HG03025 (cell line): ENCODE measurements around the gene RFT1.

Experiments used
- ATAC-seq: cut with Tn5 transposase; IDR thresholded peaks from one replicate; pipeline ENCODE4 v1.9.1; 2021; ENCODE audit warnings: mild to moderate bottlenecking, moderate library complexity; ENCODE audit not compliant: unreplicated experiment, low FRiP score

The RFT1 gene

DNA sequence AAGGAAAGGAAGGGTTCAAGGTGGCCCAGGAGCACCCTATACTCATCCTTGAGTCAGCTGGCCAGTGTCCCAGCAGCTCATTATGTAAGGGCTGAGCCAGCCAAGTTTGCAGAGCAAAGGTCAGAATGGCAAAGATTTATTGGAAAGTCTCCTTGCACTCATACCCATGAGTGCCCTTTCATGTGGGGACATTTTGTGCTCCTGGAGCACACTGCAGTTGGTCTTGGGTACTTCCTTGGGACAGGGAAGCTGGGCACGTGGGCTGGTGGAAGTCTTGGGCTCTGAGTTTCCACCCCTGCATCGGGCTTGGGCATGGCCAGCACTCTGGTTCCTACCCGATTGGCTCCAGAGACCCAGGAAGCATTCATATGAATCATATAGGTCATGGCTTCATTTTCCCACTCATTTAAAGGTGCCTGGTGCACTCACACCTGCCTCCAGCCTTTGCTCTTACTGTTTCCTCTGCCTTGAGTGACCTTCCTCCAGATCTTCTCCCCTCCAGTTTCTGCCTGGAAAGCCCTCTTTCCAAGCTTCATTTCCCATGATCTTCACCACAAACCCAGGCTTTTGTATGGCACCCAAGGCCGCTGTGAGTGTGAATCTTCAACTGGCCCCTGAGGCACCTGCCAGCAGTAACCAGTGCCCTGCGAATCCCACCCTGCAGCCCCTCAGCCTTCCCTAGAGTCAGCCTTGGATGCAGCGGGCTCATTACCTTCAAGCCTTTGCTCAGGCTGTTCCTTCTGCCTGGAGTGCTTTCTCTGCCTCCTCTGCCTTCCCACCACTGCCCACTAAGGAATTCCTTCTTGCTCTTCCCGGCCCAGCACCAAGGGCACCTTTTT, 20.2 kb upstream of the RFT1 start:
- no peak for ATAC-seq

DNA sequence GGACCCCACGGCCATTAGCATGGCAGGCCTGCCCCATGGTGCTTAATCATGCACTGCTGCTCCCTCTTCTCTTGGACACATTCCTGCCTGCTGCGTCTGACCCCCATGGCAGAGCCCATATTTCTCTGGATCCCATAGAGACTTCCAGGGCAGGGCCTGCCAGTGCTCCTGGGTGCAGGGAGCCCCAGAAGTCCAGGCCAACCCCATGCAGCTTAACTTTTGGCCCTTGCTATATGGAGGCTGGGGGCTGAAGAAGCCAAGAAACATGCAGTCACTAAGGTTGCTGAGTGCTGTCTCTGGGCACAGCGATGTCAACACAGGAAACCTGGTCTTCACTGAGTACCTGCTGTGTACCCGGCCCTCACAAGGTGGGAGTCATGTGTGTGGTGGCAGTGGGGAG, 19.5 kb upstream of the RFT1 start:
- ATAC-seq: no peak

DNA sequence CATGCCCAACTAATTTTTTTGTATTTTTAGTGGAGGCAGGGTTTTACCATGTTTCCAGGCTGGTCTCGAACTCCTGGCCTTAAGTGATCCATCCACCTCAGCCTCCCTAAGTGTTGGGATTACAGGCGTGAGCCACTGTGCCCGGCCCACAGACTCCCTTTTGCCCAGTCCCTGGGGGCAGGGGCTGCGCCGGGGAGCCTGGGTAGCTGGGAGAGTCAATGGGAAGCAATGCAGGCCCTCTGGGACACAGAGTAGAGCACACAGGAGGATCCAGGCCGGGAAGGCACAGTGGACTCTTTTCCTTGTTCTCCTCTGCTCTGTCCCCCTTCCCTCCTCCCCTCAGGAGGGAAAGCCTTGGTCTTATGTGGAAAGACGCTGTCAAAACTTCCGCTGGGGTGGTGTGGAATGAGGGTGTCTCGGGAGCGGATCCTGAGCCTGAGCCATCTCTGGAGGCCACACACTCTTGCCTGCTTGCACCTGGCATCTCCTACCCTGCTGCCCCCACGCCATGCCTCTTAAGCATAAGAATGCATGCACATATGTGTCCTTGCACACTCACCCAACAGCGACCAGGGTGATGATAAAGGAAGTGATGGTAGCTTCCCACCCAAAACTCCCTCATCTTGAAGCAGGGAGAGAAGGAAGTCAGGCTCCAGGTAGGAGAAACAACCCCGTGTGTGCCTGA, 18.9 kb upstream of the RFT1 start:
- ATAC-seq: no peak

DNA sequence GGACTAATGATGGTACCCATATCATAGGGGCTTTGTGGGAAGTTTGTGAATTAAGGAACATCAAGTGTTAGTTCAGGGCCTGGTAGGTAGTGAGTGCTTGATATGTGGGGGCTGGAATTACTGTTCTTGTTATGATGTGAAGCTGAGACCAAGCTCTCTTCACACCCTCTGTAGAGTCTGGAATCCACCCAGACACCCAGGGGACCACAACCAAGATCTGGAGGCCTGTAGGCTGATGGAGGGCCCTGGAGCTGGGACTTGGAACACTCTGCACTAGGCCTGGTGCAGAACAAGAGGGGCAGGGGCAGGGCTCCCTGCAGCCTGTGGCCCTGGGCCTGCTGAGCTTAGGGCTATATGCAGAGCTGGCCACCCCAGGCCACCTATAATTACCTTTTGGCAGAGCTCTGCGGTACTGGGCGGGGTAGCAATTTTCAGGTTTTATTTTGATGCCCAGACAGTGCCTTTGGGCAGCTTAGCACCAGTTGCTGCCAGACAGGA, 17.7 kb upstream of the RFT1 start:
- ATAC-seq: no peak

DNA sequence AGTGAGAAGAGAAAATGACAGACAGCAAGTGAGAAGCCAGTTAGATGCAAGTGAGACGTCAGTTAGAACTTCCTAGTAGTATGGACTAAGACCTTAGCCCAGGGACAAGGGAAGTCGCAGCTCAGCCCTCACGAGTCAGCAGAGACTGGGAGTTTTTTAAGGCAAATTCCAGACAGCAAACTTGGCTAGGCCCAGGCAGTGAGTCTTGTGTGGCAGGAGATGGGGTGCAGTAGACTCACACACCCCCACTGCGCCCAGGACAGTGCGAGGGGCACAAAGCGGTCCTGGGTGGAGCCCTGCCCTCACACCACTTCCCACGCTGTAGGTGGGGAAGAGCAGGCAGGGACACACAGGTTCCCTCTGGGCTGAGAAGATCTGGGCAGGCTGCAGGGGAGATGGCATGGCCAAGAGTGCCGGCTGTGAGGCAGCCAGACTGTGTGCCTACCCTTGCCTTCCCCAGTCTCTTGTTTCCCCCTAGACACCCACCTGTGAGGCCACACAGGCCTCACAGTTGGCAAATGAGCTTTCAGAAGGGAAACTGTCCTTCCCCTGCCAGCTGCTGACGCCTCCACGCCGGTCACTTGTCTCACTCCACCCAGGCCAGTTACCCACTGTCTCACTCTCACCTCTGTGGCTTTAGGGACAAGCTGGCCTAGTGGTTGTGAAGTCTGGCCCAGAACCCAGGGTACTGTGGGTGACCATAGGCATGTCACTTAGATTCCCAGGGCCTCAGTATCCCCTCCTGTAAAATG, 17.1 kb upstream of the RFT1 start:
- no peak for ATAC-seq

DNA sequence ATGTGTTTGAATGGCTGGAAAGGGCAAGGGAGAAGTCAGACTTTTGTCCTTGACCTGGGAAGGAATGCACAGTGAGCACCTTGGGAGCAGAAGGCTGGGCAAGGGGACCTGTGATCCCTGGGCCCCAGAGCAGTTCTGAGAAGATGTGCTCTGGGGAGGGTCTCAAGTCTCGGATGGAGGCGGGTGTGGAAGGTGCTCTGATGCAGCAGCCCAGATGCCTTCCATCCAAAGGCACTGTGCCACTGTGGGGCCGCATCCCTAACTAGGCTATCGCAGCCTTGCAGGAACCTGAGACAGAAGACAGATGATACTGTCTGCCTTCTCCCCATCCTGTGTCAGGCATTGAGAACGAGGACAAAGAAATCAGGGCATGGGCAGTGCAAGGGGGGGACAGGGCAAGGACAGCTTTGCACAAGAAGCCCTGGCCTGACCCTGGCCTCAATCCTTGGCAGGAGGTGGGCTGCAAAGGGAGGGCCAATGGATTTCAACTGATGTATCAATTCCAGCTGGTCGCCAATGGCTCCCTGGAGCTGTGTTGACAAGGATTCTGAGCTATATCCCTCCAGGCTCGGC, 16.2 kb upstream of the RFT1 start:
- no peak for ATAC-seq

DNA sequence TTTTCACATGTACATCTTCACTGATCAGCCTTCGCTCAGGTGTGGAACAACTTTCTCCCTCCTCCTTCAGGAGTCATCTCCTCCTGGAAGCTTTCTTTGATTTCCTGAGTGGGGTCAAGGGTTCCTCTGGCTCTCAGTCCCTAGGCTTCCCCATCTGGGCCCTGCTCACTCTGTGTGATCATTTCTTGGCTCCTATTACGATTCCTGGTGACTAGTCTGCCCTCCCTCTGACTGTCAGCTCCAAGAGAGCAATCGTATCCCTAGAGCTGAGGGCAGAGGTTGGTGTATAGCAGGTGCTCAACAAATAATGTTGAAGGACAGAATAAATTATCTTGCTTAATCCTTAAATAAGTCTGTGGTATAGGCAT, 15.5 kb upstream of the RFT1 start:
- ATAC-seq: no peak

DNA sequence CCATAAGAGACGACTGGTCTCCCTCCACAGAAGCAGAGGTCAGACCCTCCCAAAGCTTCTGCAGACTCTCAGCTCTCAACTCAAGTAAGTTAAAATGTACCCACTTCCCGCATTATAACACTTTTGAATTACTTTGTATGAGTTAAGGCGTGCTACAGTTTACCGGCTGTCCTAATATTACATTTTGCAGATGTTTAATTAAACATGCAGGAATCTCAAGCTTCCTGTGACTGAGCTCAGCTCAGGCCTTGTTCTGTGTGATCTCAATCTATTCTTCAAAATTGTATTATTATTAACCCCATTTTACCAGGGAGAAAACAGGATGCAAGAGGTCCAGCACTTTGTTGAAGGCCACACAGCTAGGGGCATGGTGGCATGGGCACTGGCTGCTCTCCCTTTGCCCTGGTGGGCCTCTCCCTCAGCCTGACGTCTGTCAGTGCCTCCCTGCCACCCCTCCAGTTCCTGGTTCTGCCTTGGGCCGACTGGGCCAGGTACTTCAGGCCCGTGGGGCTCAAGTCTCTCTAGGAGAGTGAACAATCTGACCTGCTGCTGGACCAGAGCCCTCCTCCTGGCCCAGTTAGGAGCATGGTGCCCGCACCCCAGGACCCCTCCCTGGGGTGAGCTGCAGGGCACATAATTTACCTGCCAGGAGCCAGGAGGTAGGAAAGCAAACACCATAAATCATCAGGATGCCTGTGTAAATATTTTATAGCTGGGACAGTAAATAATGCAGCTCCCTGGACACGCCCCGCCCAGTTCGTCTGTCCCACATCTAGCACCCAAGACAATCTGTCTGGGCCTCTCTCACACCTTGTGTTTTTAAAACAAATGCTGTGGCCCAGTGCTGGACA, 14.9 kb upstream of the RFT1 start:
- no peak for ATAC-seq

DNA sequence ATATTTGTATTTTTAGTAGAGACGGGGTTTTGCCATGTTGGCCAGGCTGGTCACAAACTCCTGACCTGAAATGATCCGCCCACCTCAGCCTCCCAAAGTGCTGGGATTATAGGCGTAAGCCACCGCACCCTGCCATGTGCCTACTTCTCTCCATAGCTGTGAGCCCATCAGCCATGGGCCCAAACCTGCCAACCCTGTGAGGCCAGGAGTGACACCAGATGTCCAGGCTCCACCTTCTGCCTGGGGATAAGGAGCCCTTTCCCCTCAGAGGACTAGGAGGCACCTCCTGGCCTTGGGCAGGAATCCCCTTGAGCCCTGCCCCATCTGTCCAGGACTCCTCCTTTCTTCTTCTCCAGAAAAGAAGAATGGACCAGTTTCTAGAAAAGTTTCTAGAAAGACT, 14.2 kb upstream of the RFT1 start:
- ATAC-seq: no peak

DNA sequence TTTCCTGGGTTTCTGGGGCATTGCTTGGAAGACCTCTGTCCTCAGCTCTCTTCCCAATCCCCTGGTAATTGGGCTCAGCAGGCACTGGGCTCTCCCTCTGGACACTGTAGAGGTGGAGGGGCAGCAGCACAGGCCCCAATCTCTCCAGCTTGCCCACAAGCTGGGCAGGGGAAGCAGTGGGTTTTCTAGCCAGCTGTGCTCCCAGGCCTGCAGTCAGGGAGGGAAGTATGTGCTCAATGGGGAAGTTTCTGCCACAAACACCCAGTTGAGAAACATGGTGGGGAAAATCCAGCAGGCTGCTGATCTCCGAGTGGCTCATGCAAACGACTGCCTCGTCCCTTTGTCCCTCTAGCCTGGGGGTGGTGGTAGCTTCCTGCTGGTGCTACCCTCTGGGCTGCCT, 12.8 kb upstream of the RFT1 start:
- no peak for ATAC-seq

DNA sequence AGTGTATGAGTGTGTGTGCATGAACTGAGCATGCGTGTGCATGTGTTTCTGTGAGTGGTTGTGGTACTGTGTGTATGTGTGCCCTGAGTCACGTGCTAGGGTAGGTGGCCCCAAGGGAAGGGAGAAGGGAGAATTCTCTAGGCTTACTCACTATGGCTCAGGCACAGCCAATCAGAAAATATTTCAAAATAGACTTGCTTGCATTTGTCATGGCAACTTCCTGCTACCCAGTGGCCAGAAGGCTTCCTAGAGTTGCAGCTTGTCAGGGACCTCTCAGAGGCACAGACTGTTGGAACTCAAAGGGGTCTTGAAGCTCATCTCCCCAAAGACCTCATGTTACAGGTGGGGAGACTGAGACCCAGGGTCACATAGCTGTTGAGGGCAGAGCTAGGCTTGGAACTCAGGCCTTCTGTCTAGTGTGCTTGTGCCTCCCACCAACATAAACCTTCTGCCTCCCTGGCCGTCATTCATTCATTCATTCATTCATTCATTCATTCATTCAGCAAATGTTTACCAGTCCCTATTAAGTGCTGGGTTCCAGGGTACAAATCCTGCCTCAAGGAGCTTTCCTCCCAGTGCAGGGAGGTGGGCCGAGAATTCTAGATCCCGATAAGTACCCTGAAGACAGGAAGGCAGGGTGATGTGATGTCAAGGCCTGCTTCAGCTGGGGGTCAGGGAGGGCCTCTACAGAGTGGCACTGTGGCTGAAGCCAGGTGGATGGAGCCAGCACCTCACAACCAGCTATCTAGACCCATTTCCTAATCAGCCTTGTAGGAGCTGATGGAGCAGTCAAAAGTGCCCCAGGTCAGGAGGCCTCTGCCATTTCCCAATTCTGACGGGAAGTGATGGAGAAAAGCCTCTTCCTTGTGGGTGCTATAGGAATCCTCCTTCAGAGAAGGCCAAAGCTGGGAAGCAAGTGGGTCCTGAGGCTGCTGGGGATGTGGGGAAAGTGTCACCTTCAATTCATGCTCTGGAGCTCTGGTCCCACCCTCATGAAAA, 10.9 kb upstream of the RFT1 start:
- ATAC-seq: no peak

DNA sequence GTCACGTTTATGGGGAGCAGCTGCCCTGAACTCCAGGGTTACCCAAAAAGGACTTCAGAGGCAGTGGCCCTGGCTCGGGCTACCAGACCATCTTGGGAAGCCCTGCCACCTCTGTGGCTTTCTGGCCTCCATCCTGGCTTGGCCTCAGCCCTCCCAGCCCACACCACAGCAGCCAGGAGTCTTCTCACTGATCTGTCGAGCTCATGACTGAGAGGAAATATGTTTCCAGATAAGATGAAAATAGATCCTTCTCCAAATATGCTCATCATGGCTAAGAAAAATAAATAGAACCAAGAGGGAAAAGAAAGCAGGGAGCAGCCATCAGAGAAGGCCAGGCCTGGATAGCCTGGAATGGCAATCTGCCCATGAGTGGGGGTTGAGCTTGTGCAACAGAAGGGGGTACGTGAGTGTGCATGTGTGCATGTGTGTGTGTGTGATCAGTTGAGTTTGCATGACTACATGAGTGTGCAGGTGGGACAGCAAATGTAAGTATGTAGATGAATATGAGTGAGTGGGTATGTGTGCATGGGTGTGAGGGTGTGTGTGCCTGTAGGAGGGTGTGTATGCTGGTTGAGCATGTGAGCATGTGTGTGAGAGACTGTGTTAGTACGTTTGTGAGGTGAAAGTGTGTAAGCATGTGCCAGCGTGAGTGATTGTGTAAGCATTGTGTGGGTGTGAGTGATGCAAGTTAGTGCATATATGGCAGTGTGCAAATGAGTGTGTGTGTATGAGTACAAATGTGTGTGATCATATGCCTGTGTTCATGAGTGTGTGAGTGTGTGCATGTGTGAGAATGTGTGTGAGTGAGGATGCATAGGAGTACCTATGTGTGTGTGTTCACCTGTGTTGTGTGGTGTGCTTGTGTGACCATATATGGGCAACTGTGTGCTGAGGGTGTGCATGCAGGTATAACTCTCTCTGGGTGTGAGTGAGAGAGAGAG, 9.9 kb upstream of the RFT1 start:
- no peak for ATAC-seq

DNA sequence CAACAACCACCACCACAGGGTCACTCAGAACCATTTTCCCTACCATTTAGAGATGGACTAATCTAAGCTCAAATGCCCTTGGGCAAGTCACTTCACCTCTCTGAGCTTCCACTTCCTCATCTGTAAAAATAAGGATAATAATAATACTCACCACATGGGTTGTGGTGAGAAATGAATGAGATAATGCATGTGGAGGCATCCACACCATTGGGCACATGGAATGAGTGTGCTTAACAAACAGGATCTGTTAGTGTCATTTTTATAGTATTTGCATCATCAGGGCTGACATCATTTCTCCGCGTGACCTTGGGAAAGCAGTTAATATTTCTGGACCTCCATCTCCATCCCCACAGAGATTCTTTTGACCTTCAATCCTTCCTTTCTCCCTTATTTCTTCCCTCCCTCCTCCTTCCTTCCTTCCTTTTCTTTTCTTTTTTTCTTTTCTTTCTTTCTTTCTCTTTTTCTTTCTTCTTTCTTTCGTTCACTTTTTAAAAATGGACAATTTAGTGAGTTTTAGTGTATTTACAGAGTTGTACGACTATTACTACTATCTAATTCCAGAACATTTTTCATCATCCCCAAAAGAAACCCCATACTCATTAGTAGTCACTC, 7.7 kb upstream of the RFT1 start:
- ATAC-seq: no peak

DNA sequence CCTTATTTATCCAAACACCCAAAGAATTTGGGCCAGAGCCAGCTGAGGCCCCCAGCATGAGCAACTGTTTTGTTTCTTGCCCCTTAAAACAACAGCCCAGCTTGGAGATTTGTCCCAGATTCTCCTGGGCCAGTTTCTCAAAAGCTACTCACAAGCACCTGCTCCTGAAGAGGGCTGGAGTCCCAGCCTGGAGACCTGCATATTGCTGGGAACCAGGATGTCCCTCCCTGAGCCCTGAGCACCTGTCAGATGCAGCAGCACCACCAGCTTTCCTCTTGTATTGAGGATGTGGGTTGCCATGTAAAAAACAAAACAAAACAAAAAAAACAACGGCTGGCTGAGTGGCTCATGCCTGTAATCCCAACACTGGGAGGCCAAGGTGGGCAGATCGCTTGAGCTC, 7.0 kb upstream of the RFT1 start:
- no peak for ATAC-seq

DNA sequence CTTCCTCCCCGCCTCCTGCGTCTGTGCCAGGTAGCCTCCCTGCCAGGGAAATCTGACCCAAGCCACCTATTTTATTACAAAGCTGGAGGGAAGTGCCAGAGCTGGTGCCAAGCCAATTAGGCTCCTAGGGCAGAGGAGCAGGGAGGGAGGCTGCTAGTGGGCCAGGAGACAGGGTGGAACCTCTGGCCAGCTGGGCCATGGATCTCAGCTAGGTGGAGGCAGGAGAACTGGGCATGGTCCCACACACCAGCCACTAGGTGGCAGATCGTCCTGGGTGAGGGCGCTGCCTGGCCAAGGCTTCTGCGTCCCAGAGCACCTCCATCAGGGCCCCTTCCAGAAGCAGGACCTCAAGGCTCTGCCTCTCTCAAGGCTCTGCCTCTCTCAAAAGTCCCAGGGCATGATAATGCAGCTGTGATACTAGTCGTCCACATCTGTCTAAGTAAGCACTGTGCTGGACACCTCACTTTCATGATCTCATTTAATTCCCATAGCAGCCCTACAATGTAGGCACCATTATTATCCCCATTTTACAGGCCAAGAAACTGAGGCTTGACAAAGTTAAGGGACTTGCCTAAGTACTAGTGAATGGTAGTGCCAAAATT, 4.5 kb upstream of the RFT1 start:
- no peak for ATAC-seq

DNA sequence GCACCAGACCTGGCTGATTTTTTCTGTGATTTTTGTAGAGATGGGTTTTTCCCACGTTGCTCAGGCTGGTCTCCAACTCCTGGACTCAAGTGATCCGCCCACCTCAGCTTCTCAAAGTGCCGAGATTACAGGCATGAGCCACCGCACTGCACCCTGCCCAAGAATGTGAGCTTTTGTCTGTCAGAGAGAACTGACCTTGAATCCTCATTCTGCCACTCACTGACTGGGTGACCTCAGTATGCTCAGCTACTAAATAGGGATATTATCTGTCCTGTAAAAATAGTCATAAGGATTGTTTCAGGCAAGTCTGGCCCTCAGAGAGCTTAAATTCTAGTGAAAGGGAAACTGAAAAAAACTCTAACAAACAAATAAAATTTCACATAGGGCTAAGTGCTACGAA, 2.1 kb upstream of the RFT1 start:
- no peak for ATAC-seq

DNA sequence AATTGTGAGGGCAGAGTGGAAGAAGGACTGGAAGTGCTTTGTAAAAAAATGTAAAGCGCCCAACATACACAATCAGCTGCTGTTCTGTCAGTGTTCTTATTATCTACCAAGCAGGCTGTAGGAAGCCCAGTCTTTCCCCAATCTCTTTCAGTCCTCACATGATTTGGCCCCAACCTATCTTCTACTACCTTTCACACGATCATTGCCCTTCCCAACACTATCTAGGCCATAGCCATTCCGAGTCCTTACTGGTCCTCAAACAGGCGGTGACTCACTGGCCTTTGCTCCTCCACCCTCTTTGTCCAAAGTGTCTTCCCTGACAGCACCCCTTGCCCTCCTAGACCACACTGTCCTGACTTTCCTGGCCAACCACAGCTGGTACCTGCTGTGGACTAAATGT, 861 bp upstream of the RFT1 start:
- no peak for ATAC-seq
